Measurements from ENCODE around the gene CARD9. TPM values are rescaled to one million over a fixed set of nuclear protein-coding genes. Genes with fewer than 3 reads are reported as not detected.

Gene CARD9
- polyA plus RNA-seq, 6 donors from 2014 or later, result 0.16 to 0.52 (median 0.33) TPM; not detected in 1

DNA sequence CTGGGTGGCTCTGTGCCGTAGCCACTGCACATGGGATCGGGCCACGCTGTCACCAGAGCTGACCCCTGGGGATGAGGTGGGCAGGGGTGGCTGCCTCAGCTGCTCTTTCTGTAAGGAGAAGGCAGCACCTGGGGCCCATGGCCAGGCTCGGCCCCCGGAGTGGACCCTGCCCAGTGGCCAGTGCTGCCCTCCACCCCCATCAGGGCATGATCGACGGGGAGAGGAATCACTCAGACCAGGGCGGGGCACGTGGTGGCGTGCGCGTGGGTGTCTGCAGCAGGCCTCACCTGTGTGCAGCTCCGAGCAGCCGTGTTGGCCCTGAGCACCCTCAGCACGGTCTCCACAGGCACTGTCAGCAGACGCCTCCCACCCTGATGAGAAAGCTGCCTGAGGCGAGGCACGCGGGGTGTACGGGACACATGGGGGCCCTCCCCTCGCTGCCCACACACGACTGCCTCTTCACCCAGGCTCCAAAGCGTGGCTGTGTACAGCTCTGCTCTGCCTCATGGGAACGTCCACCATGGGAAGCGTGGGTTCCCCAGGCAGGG is 8.6 kb upstream of the CARD9 start:
- Mint-ChIP-seq H3K27ac (peak overlapping the region in 1 of 6 donors; percentile 74), H3K36me3 (peaks cover 0 to 5% of the 10 kb centered on the region in 2 donors), H3K9me3 (no peaks in the 10 kb centered on the region), H3K27me3 (no peaks in the 10 kb centered on the region), H3K4me3 (no peak overlapping the region), H3K4me1 (peaks cover 0 to 4% (median 0%) of the 10 kb centered on the region in 3 donors)
- ATAC-seq (ENCODE audit: low read depth in 2 of 2) (no peak), DNase-seq (no peak)

GRCh38 chr9:136381311-136381710 is 7.8 kb upstream of the CARD9 start:
- H3K9me3 Mint-ChIP-seq, result no peaks in the 10 kb centered on the region
- H3K36me3 Mint-ChIP-seq, result peaks cover 0 to 5% of the 10 kb centered on the region in 2 donors
- no peak overlapping the region for H3K4me3 Mint-ChIP-seq

DNA sequence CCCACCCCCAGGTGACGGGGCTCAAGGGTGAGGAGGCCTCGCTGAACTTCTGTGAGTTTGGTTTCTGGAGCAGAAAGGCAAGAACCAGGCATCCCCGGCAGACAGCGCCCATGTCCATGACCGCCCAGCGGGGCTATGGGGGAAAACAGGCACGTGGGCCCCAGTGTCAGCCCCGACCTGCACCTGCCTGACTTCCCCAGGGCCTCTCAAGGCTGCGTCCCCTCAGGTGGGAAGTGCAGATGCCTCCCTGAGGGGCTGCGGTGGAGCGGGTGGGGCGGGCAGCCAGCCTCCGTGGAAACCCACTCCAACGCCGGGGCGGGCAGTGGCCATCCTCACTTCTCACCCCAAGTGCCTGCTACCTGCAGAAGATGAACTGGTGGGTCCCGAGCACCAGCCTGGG is 6.9 kb upstream of the CARD9 start:
- Mint-ChIP-seq H3K4me1 (peaks cover 0 to 4% (median 0%) of the 10 kb centered on the region in 3 donors), H3K36me3 (peaks cover 0 to 5% of the 10 kb centered on the region in 2 donors), H3K9me3 (no peaks in the 10 kb centered on the region), H3K4me3 (no peak overlapping the region), H3K27me3 (no peaks in the 10 kb centered on the region), H3K27ac (no peak overlapping the region)
- ATAC-seq (ENCODE audit: low read depth in 2 of 2) (no peak), DNase-seq (no peak)

More at GRCh38 chr9:136381311-136381710, 7.8 kb upstream of the CARD9 start:
- H3K27ac Mint-ChIP-seq, result no peak overlapping the region
- ATAC-seq (ENCODE audit: low read depth in 2 of 2) (no peak), DNase-seq (no peak)
- peaks cover 0 to 4% (median 0%) of the 10 kb centered on the region in 3 donors for H3K4me1 Mint-ChIP-seq
- H3K27me3 Mint-ChIP-seq, result no peaks in the 10 kb centered on the region

- Mint-ChIP-seq H3K4me1 (peaks cover 0 to 4% (median 0%) of the 10 kb centered on the region in 3 donors), H3K36me3 (peaks cover 0 to 5% of the 10 kb centered on the region in 2 donors), H3K27ac (no peak overlapping the region), H3K9me3 (no peaks in the 10 kb centered on the region), H3K4me3 (no peak overlapping the region), H3K27me3 (no peaks in the 10 kb centered on the region)
- DNase-seq, result no peak
- no peak for ATAC-seq (ENCODE audit: low read depth in 2 of 2)
Observed at GRCh38 chr9:136379891-136380290, 6.4 kb upstream of the CARD9 start.

DNA sequence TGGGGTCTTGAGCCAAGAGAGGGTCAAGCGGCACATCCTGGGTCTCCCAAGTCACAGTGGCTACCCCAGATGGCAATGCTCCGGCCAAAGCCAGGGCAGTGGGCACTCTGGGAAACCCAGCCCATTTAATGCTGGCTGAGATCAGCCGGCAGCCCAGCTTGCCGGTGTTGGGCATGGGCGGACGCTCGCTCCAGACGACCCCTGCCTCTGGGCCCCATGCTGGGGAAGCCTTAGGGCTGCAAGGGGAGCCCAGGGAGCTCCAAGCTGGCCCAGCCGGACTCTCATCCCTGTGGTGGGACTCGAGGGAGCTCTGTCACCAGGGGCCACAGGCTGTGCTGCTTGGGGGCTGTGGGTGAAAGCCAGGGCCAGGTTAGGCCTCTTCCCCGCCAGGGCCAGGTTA is 5.9 kb upstream of the CARD9 start:
- Mint-ChIP-seq H3K4me3 (no peak overlapping the region), H3K36me3 (peaks cover 0 to under 1% of the 10 kb centered on the region in 2 donors), H3K4me1 (peaks cover 0 to 4% (median 0%) of the 10 kb centered on the region in 3 donors), H3K9me3 (no peaks in the 10 kb centered on the region), H3K27ac (no peak overlapping the region), H3K27me3 (no peaks in the 10 kb centered on the region)
- ATAC-seq (ENCODE audit: low read depth in 2 of 2) (no peak), DNase-seq (no peak)

- Mint-ChIP-seq H3K4me1 (peaks cover 0 to 4% (median 0%) of the 10 kb centered on the region in 3 donors), H3K9me3 (no peaks in the 10 kb centered on the region), H3K4me3 (no peak overlapping the region), H3K27me3 (no peaks in the 10 kb centered on the region), H3K27ac (no peak overlapping the region), H3K36me3 (no peaks in the 10 kb centered on the region)
- DNase-seq, result no peak
- no peak for ATAC-seq (ENCODE audit: low read depth in 2 of 2)
Observed at GRCh38 chr9:136379003-136379287, 5.5 kb upstream of the CARD9 start.

DNA sequence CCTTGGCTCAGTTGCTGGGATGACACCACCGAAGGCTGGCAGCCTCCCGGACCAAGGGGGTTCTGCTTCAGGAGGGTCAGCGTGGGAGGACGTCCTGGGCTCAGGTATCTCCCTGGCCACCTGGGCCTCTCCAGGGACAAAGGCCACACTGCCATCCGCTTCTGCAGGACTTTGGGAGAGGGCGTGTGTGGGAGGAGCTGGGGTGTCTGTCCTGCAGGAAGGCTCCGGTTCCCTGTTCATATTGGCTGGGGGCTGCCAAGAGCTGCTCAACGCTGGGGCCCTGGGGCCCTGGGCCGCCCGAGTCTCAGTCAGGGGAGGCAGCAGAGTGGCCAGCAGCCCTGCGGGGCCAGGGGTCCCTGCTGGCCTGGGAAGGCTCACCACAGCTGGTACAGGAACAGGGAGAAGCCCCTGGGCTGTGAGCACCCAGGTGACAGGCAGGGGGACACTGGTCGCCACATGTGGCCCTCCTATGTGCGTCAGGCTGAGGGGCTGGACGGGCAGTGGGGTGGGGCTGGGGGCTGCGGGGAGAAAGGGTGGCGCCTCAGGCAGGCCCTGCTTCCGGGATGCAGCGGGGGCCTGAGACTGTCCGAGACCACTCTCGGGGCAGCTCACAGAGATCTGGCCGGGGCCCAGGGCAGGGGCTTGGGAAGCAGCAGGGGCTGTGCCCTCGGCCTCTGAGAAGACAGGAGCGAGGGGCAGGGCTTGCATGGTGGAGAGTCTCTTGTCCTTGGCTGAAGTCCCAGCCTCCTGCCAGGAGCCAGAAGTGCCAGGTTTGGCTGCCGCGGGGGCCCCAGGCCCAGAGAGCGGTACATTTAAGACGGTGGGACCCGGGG is 4.9 kb upstream of the CARD9 start:
- Mint-ChIP-seq H3K4me1 (peaks cover 0 to 5% (median under 1%) of the 10 kb centered on the region in 3 donors), H3K27ac (no peak overlapping the region), H3K4me3 (no peak overlapping the region), H3K9me3 (no peaks in the 10 kb centered on the region), H3K27me3 (no peaks in the 10 kb centered on the region), H3K36me3 (no peaks in the 10 kb centered on the region)
- ATAC-seq (ENCODE audit: low read depth in 2 of 2), result no peak
- DNase-seq, result no peak

DNA sequence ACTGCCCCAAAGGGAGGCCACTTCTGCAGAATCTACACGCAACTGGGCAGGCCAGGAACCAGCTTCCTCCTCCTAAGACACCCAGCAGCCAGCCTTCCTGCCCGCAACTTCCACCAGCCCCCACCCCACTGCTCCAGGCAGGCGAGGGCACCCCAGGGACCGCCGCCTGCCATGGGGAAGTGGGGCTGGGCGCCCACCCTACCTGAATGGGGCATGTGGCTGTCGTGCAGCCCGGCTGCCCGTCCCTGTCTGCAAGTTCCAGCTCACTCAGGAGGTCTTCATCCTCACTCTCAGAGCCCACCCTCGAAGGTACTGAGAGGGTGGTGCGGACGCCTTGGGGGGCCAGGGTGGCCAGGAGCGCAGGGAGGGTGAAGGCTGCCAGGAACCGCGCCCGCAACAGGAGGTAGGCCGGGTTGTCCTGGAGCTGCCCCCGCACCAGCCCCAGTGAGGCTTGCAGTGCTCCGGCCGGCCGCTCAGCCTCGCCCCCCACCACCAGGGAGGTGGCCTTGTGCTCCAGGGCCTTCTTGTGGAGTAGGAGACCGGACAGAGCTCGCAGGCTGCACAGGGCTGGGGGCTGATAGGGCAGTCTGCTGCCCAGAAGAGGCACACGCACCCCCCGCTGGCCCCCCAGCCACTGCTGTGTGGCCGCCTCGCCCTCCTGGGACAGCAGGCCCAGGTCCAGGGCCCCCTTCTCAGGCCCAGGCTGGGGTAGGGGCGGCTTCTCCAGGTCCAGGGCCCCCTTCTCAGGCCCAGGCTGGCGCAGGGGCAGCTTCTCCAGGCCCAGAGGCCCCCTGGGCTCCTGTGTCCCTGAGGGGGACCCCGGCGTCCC is 4.1 kb upstream of the CARD9 start:
- DNase-seq (no peak), ATAC-seq (ENCODE audit: low read depth in 2 of 2) (no peak)
- Mint-ChIP-seq H3K9me3 (no peaks in the 10 kb centered on the region), H3K27ac (no peak overlapping the region), H3K27me3 (no peaks in the 10 kb centered on the region), H3K4me3 (no peak overlapping the region), H3K4me1 (peaks cover 0 to 13% (median 8%) of the 10 kb centered on the region in 3 donors), H3K36me3 (no peaks in the 10 kb centered on the region)

GRCh38 chr9:136376457-136376856 is 3.0 kb upstream of the CARD9 start:
- H3K27ac Mint-ChIP-seq, result no peak overlapping the region
- H3K4me1 Mint-ChIP-seq, result peaks cover 0 to 18% (median 9%) of the 10 kb centered on the region in 3 donors
- H3K4me3 Mint-ChIP-seq, result no peak overlapping the region
- no peak for ATAC-seq (ENCODE audit: low read depth in 2 of 2)
- DNase-seq, result no peak
- no peaks in the 10 kb centered on the region for H3K36me3 Mint-ChIP-seq
- no peaks in the 10 kb centered on the region for H3K9me3 Mint-ChIP-seq
- H3K27me3 Mint-ChIP-seq, result no peaks in the 10 kb centered on the region

- H3K4me3 Mint-ChIP-seq, result no peak overlapping the region
- H3K27ac Mint-ChIP-seq, result no peak overlapping the region
- no peak for ATAC-seq (ENCODE audit: low read depth in 2 of 2)
- H3K9me3 Mint-ChIP-seq, result no peaks in the 10 kb centered on the region
- no peaks in the 10 kb centered on the region for H3K27me3 Mint-ChIP-seq
- peaks cover 0 to 18% (median 9%) of the 10 kb centered on the region in 3 donors for H3K4me1 Mint-ChIP-seq
- DNase-seq, result no peak
- no peaks in the 10 kb centered on the region for H3K36me3 Mint-ChIP-seq
Observed at GRCh38 chr9:136375096-136375495, 1.6 kb upstream of the CARD9 start.

- H3K4me3 Mint-ChIP-seq, result no peak overlapping the region
Observed at GRCh38 chr9:136374183-136374575, 710 bp upstream of the CARD9 start.

DNA sequence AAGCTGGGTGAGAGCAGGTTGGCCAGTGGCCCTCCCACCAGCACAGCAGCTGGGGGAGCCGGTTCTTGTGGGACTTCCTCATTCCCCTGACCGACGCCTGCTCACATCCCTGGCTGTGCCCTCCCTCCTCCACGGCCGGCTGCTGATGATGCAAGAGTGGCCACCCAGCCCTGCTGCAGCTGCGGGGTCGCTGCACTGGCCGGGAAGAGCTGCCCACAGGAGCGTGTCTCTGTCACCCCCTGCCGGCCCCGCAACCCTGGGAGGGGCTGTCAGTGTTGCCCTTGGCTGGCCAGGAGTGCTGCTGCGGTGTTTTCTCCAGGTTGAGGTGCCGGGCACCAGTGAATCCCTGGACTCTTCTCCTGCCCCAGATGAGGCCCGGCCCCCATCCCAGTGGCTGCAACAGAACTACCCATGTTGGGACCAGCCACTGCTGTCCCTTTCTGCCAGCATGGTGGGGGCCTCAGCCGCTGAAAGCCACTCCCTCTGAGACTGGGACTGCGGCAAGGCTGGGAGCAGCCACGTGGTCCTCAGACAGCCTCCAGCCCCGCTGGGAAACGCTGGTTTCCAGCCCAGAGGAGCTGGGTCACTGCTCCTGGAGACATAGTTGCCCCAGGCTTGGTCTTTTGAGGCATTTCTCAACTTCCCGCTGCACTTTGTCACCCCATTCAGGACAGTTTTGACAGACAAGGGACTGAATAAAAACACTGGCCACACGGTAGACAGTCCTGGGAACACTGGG is 739 bp downstream of the CARD9 start:
- ATAC-seq (ENCODE audit: low read depth in 2 of 2) (peak; percentile 65 to 67), DNase-seq (no peak)
- Mint-ChIP-seq H3K27ac (peak overlapping the region in 1 of 6 donors; percentile 24), H3K9me3 (no peaks in the 10 kb centered on the region), H3K36me3 (no peaks in the 10 kb centered on the region), H3K27me3 (no peaks in the 10 kb centered on the region), H3K4me3 (peak overlapping the region in 3 of 8 donors; percentile 3 to 56 (median 19)), H3K4me1 (peaks cover 0 to 18% (median 9%) of the 10 kb centered on the region in 3 donors)

More at GRCh38 chr9:136374183-136374575, 710 bp upstream of the CARD9 start:
- no peak for DNase-seq
- peaks cover 0 to 18% (median 9%) of the 10 kb centered on the region in 3 donors for H3K4me1 Mint-ChIP-seq
- H3K36me3 Mint-ChIP-seq, result no peaks in the 10 kb centered on the region
- H3K9me3 Mint-ChIP-seq, result no peaks in the 10 kb centered on the region
- H3K27ac Mint-ChIP-seq, result no peak overlapping the region
- ATAC-seq (ENCODE audit: low read depth in 2 of 2), result no peak
- no peaks in the 10 kb centered on the region for H3K27me3 Mint-ChIP-seq

DNA sequence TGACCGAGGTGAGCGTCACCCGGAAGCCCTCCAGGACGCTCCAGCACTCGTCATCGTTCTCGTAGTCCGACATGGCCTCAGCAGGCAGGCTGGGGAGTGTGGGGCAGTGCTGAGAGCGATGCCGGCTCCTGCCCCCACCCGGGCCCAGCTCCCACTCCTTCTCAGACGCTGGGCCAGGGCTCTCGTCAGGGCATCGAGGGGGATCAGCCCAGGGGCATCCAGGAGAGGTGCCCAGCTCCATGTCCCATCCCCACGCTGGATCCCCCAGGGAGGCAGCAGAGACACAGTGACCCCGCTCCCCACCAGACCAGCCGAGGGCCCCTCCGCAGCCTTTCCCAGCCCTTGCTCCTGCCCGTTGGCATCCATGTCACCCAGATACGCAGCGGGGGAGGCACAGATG is 1.5 kb downstream of the CARD9 start:
- Mint-ChIP-seq H3K36me3 (no peaks in the 10 kb centered on the region), H3K4me1 (peaks cover 0 to 14% (median 9%) of the 10 kb centered on the region in 3 donors), H3K27ac (no peak overlapping the region), H3K27me3 (no peaks in the 10 kb centered on the region), H3K4me3 (no peak overlapping the region), H3K9me3 (no peaks in the 10 kb centered on the region)
- no peak for DNase-seq
- no peak for ATAC-seq (ENCODE audit: low read depth in 2 of 2)

Measured in naive B cell (primary cell).